Fibroblast of upper back skin (primary cell): Measurements from ENCODE around the gene NDUFAB1.
"Not testable (repeated sequence)": the region's sequence is repeated elsewhere in the genome, so short reads cannot be mapped to it uniquely, and the experiment has no call there.

Source experiments
- DNase-seq: peaks from one replicate; pipeline ENCODE4 v3.0.0-alpha.2; 2013

NDUFAB1 gene

DNA sequence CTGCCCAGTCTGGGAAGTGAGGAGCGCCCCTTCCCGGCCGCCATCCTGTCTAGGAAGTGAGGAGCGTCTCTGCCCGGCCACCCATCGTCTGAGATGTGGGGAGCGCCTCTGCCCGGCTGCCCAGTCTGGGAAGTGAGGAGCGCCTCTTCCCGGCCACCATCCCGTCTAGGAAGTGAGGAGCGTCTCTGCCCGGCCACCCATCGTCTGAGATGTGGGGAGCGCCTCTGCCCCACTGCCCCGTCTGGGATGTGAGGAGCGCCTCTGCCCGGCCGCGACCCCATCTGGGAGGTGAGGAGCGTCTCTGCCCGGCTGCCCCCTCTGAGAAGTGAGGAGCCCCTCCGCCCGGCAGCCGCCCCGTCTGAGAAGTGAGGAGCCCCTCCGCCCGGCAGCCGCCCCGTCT is 12.8 kb downstream of the NDUFAB1 start:
- not testable (repeated sequence) for DNase-seq

DNA sequence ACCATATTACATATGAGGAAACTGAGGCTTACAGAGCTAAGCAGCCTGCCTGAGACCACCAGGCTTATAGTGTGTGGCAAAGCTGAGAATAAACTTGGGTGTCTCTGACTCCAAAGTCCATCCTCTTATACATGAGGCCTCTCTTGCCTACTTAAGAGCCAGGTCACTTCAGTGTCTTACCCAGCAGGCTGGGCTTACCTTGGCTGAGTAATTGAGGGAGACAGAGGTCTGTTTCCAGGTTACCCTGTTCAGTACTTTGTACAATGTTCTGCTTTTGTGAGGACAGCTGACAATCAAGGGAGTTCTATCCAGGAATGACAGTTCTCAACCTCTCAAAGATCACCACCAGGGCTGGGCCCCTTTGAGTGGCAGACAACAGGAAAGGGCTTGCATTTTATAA is 14.4 kb downstream of the NDUFAB1 start:
- no peak for DNase-seq

- DNase-seq, result no peak
Observed at GRCh38 chr16:23580391-23580790, 15.7 kb downstream of the NDUFAB1 start.

DNA sequence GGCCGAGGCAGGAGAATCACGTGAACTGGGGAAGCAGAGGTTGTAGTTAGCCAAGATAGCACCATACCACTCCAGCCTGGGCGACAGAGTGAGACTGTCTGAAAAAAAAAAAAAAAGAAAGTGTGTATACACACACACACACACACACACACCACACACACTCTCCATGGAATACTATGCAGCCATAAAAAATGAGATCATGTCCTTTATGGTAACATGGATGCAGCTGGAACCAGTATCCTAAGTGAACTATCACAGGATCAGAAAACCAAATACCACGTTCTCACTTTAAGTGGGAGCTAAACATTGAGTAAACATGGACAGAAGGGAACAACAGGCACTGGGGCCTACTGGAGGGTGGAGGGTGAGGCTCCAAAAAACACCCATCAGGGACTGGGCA is 16.7 kb downstream of the NDUFAB1 start:
- DNase-seq, result no peak

GRCh38 chr16:23578101-23578830 is 17.9 kb downstream of the NDUFAB1 start:
- DNase-seq, result no peak

GRCh38 chr16:23577493-23577892 is 18.6 kb downstream of the NDUFAB1 start:
- DNase-seq, result no peak

DNA sequence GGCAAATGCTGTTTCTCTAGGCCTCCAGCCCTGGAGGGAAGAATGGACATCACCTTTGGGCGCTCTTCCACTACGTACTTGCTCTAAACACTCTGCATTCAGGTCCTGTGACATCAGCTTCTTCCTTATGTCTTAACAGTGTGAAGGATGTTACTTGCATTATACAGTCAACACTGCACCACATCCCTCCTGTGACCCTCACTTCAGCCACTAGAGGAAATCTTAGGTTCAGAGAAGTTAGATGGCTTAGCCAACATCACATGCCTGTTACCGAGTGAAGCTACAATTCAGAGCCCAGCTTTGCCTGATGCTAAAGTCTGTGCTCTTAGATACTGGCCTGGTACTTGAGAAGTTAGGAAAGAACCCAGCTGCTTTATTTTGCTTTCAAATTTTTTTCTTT is 20.3 kb downstream of the NDUFAB1 start:
- DNase-seq, result no peak

GRCh38 chr16:23573817-23574216 is 22.3 kb downstream of the NDUFAB1 start:
- DNase-seq, result no peak

GRCh38 chr16:23572394-23572793 is 23.7 kb downstream of the NDUFAB1 start:
- DNase-seq, result no peak

- DNase-seq, result no peak
Observed at GRCh38 chr16:23571895-23572294, 24.2 kb downstream of the NDUFAB1 start.

GRCh38 chr16:23570992-23571632 is 25.0 kb downstream of the NDUFAB1 start:
- DNase-seq, result no peak

GRCh38 chr16:23567602-23568001 is 28.5 kb downstream of the NDUFAB1 start:
- no peak for DNase-seq

GRCh38 chr16:23566724-23567123 is 29.4 kb downstream of the NDUFAB1 start:
- no peak for DNase-seq

GRCh38 chr16:23564575-23565363 is 31.3 kb downstream of the NDUFAB1 start:
- DNase-seq, result no peak

DNA sequence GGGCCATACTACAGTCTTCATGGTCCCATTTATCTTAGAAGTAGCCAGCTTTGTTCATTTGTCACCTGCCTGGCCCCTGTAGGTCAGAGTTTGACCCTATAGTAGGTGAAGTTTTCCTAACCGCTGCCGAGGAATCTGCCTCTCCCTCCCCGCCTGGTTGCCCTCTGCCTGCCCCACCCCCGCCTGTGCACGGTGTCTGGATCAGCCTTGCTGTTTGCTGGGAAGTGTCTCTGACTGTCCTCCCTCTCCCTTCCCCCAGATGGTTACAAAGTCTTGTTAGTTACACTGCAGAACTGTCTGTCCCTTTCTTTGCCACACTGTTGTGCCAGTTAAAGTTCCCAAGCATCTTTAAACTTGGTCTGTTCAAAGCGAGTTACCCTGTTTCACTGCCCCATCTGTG is 32.9 kb downstream of the NDUFAB1 start:
- no peak for DNase-seq

GRCh38 chr16:23562505-23562904 is 33.6 kb downstream of the NDUFAB1 start:
- DNase-seq, result no peak

DNA sequence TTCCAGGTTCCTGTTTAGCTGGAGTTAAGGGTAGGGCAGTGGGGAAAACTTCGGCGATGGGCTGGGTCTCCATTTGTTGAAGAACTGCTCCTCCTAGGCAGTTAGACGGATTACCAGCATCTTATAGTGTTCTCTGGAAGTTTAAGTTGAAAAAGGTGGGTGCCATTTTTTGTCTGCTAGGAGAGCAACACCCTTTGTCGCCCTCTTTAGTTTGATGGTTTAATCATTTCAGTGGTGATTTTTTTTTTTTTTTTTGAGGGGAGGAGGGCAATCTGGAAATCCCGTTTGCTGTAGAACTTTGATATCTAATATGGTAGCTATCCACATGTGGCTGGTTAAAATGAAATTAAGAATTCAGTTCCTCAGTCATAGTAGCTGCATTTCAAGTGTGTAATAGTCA is 34.5 kb downstream of the NDUFAB1 start:
- no peak for DNase-seq

DNA sequence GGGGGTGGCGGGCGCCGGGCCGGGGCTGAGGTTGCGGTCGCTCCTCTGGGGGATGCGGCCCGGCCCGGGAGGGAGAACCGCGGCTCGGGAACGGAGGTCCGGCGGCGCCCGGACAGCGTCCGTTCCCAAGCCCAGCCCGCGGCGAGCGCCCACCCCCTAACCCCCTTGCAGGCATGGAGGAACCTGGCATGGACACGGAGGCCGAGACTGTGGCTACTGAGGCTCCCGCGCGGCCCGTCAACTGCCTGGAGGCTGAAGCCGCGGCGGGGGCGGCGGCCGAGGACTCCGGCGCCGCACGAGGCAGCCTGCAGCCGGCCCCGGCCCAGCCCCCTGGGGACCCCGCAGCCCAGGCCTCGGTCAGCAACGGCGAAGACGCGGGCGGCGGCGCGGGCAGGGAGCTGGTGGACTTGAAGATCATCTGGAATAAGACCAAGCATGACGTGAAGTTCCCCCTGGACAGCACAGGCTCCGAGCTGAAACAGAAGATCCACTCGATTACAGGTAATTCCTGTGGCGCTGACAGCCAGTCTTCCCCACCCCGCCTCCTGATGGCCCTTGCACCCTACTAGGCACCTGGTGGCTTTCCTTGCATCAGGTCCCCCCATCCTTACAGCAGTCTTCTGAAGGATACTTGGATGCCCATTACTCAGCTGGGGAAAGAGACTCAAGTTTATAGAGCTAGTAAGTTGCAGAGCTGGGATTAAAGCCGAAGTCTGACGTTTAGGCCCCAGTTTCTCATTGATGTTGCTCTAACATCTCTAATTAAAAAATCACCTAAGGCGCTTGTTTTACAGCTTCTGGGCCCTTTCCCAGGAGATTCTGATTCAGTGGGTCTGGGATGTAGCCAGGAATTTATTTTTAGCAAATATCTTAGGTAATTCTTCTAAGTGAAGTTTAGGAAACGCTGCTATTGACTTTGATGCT is 38.1 kb downstream of the NDUFAB1 start:
- DNase-seq, result peak; percentile 17

DNA sequence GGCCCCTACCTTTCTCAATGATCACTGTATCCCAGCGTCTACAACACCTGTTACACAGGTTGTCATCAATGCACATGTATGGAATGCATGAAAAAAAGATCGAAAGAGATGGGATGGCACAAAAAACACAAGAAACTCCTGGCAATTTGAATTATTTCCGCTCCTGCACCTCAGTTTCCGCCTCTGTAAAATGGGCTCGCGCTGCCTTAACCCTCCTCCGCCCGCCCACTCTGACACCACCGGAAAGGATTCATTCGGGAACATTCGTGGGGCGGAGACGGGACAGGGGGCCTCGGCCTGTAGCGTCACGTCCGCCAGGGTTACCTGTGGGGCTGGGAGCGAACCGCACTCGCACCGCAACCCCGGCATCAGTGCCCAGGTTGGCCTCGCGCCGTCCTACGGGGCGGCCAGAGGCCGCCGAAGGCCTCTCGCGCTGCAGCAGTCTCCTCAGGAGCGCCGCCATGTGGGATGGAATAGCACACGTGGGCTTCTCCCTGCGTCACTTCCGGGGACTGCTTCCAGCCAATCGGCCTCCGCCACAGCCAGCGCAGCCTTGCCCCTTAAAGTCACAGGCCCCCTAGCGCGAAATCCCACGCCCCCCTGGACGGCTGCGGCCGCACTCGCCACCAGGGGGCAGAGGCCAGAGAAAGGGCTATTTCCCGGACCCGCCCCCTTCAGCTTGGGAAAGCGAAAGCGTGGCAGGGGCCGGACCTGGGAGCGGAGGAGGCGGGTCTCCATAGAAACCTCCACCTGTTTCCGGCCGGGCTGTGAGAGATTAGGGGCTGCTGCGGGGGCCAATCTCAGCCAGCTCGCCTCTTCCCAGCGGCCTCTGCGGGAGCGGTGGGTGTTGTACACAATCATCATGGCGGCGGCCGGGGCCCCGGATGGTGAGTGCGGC is 39.0 kb downstream of the NDUFAB1 start, which contains the start of the genes EARS2 and UBFD1:
EARS2 (minus strand) TSS at position 470 of the 898 bp plus-strand sequence; CDS start at position 463, 7 bp downstream.
UBFD1 (plus strand) TSS at position 847 of the 898 bp plus-strand sequence; CDS start at position 863, 16 bp downstream.
- DNase-seq, result peak; percentile 99

- DNase-seq, result no peak
Observed at GRCh38 chr16:23554536-23554935, 41.6 kb downstream of the NDUFAB1 start.

GRCh38 chr16:23552161-23552560 is 44.0 kb downstream of the NDUFAB1 start:
- no peak for DNase-seq
